ENCODE measurements around the gene PPM1D.

Gene PPM1D

DNA sequence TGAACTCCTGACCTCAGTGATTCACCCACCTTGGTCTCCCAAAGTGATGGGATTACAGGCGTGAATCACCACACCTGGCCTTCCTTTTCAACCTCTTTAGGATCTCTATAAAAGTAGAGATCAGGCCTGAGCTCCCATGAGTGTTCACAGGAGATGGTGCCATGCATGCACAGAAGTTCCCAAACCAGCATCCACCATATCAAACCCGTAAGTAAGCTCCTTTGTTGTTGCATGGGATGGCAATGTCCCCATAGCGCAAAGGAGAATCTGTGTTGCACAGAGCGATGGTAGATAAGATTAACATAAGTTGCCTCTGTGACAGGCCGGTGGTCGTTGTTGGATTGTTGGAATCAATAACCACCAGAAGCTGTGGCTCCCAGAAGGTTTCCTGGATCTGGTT lies 34.8 kb upstream of the PPM1D start:
- no peak overlapping the region for H3K4me3 ChIP-seq (ENCODE audit: low read depth, low read length)
- no peaks in the 10 kb centered on the region for H3K4me1 ChIP-seq (ENCODE audit: control insufficient read depth, insufficient read depth, low read length, unreplicated experiment)
- no peak overlapping the region for H3K27ac ChIP-seq (ENCODE audit: low read depth, low read length)
- H2AFZ ChIP-seq (ENCODE audit: low read length, unreplicated experiment), result no peak overlapping the region
- H3K36me3 ChIP-seq (ENCODE audit: insufficient read depth, low read length), result no peaks in the 10 kb centered on the region
- no peaks in the 10 kb centered on the region for H3K79me2 ChIP-seq (ENCODE audit: control insufficient read depth, insufficient read depth, low read length, unreplicated experiment)
- no peaks in the 10 kb centered on the region for H3K27me3 ChIP-seq (ENCODE audit: insufficient read depth, low read length)

DNA sequence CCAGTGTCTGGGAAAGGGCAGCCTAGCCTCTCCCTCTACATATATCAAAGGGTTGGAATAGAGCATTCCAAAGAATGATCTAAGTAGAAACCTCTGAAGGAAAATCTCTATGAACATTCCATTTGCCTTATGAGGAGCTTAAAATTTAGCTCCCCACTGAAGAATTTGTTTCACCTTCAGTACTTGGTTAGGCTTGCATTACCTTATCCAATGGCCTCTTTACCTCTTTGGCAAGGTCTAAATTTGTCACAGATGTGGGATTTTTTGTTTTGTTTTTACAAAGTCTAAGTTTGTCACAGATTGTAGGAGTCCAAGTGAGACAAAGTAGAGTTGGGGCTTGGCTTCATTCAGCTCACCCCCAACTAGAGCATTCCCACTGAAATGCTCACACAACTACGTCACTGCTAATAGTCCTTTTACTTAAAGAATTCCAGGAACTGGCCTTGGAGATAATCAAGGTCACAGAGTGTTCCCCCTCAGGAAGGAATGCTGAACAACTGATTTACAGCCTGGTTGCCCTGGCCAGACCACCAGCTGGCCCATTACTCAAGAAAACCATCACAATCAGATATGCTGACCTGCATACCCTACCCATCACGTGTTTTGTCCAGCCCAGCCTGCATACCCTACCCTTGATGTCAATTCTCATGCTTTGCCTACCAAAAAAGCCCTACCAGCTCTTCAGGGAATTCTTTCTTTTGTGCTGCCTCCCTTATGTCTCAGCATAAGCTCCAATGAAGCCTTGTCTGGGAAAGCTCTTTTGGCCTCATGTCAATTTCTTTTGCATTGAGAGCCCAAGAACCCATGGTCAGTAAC lies 26.5 kb upstream of the PPM1D start:
- Histone ChIP-seq H3K36me3 (ENCODE audit: insufficient read depth, low read length) (no peaks in the 10 kb centered on the region), H2AFZ (ENCODE audit: low read length, unreplicated experiment) (no peak overlapping the region), H3K27ac (ENCODE audit: low read depth, low read length) (no peak overlapping the region), H3K4me1 (ENCODE audit: control insufficient read depth, insufficient read depth, low read length, unreplicated experiment) (peaks cover 7% of the 10 kb centered on the region), H3K79me2 (ENCODE audit: control insufficient read depth, insufficient read depth, low read length, unreplicated experiment) (no peaks in the 10 kb centered on the region), H3K27me3 (ENCODE audit: insufficient read depth, low read length) (no peaks in the 10 kb centered on the region), H3K4me3 (ENCODE audit: low read depth, low read length) (no peak overlapping the region)

DNA sequence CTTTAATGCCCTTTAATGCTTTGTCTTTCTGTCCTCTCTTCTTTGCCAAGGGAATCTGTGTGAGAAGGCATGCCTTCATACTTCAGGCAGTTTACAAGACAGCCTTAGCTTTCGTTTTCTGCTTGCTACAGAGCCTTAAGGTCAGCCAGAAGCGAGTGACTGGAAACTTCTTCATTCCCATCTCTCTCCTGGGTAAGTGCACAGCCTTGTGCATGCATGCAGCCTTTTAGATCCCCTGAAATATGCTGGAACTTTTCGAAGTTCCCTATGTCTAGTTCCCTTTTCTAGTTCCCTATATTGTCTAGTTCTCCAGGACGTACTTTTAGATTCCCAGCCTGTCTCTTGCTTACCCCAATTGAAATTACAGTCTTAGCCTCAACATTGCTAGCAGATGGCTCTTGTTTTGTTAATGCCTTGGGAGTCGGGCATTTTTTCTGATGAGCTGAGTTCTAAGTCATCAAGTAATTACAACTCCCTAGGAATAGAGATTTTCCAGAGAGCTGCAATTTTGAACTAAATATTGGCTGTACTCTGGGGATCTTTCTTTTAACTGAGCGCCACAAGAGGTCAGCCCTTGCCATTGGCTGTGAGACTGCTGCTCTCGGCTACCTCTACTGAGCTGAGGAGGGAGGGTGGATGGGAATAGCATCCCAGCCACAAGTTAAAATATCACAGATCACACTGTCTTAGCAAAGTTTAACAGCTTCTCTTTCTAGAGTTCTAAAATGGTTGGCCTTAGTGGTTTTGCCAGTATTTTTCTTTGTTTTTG lies 22.7 kb upstream of the PPM1D start:
- Histone ChIP-seq H2AFZ (ENCODE audit: low read length, unreplicated experiment) (peak overlapping the region; percentile 95), H3K27me3 (ENCODE audit: insufficient read depth, low read length) (no peaks in the 10 kb centered on the region), H3K27ac (ENCODE audit: low read depth, low read length) (peak overlapping the region; percentile 49), H3K4me3 (ENCODE audit: low read depth, low read length) (peak overlapping the region; percentile 77), H3K36me3 (ENCODE audit: insufficient read depth, low read length) (no peaks in the 10 kb centered on the region), H3K4me1 (ENCODE audit: control insufficient read depth, insufficient read depth, low read length, unreplicated experiment) (peaks cover 4% of the 10 kb centered on the region), H3K79me2 (ENCODE audit: control insufficient read depth, insufficient read depth, low read length, unreplicated experiment) (no peaks in the 10 kb centered on the region)

DNA sequence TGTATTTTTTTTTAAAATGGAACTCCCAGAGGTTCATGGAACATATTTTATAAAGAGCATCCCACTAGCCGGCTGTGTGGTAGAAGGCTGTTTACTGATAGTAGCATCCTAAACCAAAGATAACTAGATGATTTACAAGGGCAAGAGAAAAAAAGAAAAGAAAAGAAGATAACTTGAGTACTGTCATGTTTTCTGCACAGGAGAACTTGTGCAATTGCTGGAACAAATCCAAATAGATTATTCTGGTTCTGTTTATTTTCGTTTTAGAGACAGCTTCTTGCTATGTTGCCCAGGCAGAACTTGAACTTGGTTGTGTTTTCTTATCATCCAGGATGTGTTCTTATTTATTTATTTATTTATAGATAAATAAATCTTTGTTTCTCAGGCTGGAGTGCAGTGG lies 20.9 kb upstream of the PPM1D start:
- no peak overlapping the region for H3K27ac ChIP-seq (ENCODE audit: low read depth, low read length)
- H3K4me1 ChIP-seq (ENCODE audit: control insufficient read depth, insufficient read depth, low read length, unreplicated experiment), result peaks cover 4% of the 10 kb centered on the region
- no peaks in the 10 kb centered on the region for H3K79me2 ChIP-seq (ENCODE audit: control insufficient read depth, insufficient read depth, low read length, unreplicated experiment)
- H3K36me3 ChIP-seq (ENCODE audit: insufficient read depth, low read length), result no peaks in the 10 kb centered on the region
- no peak overlapping the region for H2AFZ ChIP-seq (ENCODE audit: low read length, unreplicated experiment)
- H3K27me3 ChIP-seq (ENCODE audit: insufficient read depth, low read length), result no peaks in the 10 kb centered on the region
- H3K4me3 ChIP-seq (ENCODE audit: low read depth, low read length), result no peak overlapping the region

DNA sequence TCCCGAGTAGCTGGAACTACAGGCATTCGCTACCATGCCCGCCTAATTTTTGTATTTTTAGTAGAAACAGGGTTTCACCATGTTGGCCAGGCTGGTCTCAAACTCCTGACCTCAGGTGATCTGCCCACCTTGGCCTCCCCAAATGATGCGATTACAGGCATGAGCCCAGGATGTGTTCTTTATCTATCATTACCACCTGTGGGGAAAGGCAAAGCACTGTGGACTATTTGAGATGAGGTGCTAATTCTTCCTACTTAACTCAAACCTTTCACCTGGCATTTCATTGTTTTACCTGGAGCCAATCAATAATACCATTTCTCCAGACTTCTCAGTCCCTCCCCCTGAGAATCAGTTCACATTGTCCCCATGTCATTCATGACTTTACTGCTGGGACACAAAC lies 20.4 kb upstream of the PPM1D start:
- Histone ChIP-seq H3K27me3 (ENCODE audit: insufficient read depth, low read length) (no peaks in the 10 kb centered on the region), H3K4me3 (ENCODE audit: low read depth, low read length) (no peak overlapping the region), H3K4me1 (ENCODE audit: control insufficient read depth, insufficient read depth, low read length, unreplicated experiment) (peaks cover 4% of the 10 kb centered on the region)

DNA sequence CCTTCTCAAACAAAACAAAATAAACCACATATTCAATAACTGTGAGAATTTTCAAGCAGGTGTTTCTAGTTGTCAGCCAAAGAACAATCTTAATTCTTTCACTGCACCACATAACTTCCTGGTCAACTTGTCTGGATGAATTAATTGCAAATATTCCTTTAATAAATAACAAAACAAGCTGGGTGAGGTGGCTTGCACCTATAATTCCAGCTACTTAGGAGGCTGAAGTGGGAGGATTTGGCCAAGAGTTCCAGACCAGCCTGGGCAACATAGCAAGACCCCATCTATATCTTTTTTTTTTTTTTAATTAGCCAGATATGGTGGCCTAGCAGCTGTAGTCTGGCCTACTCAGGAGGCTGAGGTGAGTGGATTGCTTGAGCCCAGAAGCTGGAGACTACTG lies 17.0 kb upstream of the PPM1D start:
- Histone ChIP-seq H3K79me2 (ENCODE audit: control insufficient read depth, insufficient read depth, low read length, unreplicated experiment) (no peaks in the 10 kb centered on the region), H2AFZ (ENCODE audit: low read length, unreplicated experiment) (no peak overlapping the region), H3K4me1 (ENCODE audit: control insufficient read depth, insufficient read depth, low read length, unreplicated experiment) (peaks cover 4% of the 10 kb centered on the region), H3K4me3 (ENCODE audit: low read depth, low read length) (no peak overlapping the region), H3K27me3 (ENCODE audit: insufficient read depth, low read length) (no peaks in the 10 kb centered on the region), H3K36me3 (ENCODE audit: insufficient read depth, low read length) (no peaks in the 10 kb centered on the region), H3K27ac (ENCODE audit: low read depth, low read length) (no peak overlapping the region)

More for the DNA sequence above, 20.4 kb upstream of the PPM1D start:
- H3K79me2 ChIP-seq (ENCODE audit: control insufficient read depth, insufficient read depth, low read length, unreplicated experiment), result no peaks in the 10 kb centered on the region
- H3K36me3 ChIP-seq (ENCODE audit: insufficient read depth, low read length), result no peaks in the 10 kb centered on the region
- no peak overlapping the region for H2AFZ ChIP-seq (ENCODE audit: low read length, unreplicated experiment)
- H3K27ac ChIP-seq (ENCODE audit: low read depth, low read length), result no peak overlapping the region

DNA sequence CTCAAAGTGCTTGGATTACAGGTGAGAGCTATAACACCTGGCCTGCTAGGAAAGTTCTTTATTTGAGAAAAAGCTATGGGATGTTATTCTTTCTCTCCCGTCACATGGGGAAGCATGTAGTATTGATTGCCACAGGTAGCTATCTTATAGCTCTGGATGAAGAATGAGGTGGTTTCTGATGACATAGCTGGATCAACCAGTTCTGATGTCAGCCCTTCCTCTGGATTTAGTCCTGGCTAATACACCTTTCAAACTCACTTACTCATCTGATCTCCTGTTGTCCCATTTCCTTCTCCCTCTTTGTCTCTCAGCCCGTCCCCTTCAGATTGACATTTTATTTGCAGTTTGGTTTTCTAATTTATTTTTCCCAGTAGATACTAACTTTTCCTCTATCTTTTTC lies 14.1 kb upstream of the PPM1D start:
- Histone ChIP-seq H3K4me3 (ENCODE audit: low read depth, low read length) (no peak overlapping the region), H3K79me2 (ENCODE audit: control insufficient read depth, insufficient read depth, low read length, unreplicated experiment) (no peaks in the 10 kb centered on the region), H3K4me1 (ENCODE audit: control insufficient read depth, insufficient read depth, low read length, unreplicated experiment) (peaks cover 6% of the 10 kb centered on the region), H3K36me3 (ENCODE audit: insufficient read depth, low read length) (no peaks in the 10 kb centered on the region), H3K27ac (ENCODE audit: low read depth, low read length) (no peak overlapping the region), H3K27me3 (ENCODE audit: insufficient read depth, low read length) (no peaks in the 10 kb centered on the region), H2AFZ (ENCODE audit: low read length, unreplicated experiment) (no peak overlapping the region)

DNA sequence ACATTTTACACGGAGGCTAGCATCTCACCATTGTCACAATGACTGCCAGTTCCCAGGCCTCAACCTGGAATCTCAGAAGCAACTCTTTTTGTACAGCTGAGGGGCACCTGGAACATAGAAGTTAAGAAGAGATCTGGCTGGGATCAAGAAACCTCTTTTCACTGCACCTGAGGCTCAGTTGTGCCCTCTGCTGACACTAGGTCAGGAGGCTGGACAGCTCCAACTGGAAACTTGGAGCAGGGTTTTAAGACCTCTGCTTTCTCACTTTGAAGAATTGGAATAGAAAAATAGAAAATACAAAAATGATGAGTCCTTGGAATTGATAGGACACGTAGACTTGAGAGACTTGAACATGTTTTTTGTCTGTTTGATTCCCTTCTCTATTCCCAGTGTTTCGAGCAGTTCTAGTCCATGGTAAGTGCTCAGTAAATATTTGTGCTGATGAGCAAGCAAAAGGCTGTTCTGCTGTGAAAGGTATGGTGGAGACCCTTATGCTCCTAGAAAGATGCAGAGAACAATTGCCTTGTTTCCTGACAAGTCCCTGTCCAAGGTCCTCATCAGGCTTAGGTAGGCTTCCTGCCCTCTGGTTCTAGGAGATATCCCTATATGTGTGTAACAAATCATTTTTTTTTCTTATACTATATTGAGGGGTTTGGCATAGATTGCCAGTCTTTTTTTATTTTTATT lies 13.6 kb upstream of the PPM1D start:
- peaks cover 6% of the 10 kb centered on the region for H3K4me1 ChIP-seq (ENCODE audit: control insufficient read depth, insufficient read depth, low read length, unreplicated experiment)
- H3K36me3 ChIP-seq (ENCODE audit: insufficient read depth, low read length), result no peaks in the 10 kb centered on the region
- H3K4me3 ChIP-seq (ENCODE audit: low read depth, low read length), result no peak overlapping the region
- H3K27ac ChIP-seq (ENCODE audit: low read depth, low read length), result no peak overlapping the region
- H2AFZ ChIP-seq (ENCODE audit: low read length, unreplicated experiment), result no peak overlapping the region
- H3K27me3 ChIP-seq (ENCODE audit: insufficient read depth, low read length), result peaks cover 4% of the 10 kb centered on the region; the same call in 1 of the 2 replicates
- H3K79me2 ChIP-seq (ENCODE audit: control insufficient read depth, insufficient read depth, low read length, unreplicated experiment), result no peaks in the 10 kb centered on the region

DNA sequence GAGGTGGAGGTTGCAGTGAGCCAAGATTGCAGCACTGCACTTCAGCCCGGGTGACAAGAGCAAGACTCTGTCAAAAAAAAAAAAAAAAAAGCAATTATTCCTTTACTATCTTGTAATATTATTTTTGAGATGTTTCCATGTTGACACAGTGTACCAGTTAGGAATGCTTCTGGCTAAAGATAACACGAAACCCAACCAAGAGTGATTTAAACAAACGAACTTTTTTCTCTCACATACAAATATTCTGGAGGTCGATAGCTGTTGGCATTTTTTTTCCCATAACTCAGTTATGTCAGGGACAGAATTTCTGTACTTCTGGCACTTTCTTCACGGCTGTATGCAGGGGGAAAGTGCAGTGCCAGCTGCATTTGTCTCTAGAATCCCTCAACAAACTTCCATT lies 9.9 kb upstream of the PPM1D start:
- Histone ChIP-seq H3K36me3 (ENCODE audit: insufficient read depth, low read length) (no peaks in the 10 kb centered on the region), H3K4me3 (ENCODE audit: low read depth, low read length) (no peak overlapping the region), H3K27me3 (ENCODE audit: insufficient read depth, low read length) (peaks cover 5% of the 10 kb centered on the region; the same call in 1 of the 2 replicates), H3K27ac (ENCODE audit: low read depth, low read length) (no peak overlapping the region), H3K4me1 (ENCODE audit: control insufficient read depth, insufficient read depth, low read length, unreplicated experiment) (peaks cover 6% of the 10 kb centered on the region), H3K79me2 (ENCODE audit: control insufficient read depth, insufficient read depth, low read length, unreplicated experiment) (no peaks in the 10 kb centered on the region), H2AFZ (ENCODE audit: low read length, unreplicated experiment) (no peak overlapping the region)

DNA sequence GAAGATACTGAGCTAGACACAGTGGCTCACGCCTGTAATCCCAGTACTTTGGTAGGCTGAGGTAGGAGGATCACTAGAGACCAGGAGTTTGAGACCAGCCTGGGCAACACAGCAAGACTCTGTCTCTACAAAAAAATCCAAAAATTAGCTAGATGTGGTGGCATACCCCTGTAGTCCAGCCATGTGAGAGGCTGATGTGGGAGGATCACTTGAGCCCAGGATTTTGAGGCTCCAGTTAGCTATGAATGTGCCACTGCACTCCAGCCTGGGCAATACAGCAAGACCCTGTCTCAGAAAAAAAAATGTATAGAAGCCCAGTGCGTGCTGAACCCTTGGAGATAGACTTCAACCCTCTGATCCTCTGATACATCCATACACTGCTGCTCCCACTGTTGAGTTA lies 7.2 kb upstream of the PPM1D start:
- no peaks in the 10 kb centered on the region for H3K36me3 ChIP-seq (ENCODE audit: insufficient read depth, low read length)
- H3K27ac ChIP-seq (ENCODE audit: low read depth, low read length), result no peak overlapping the region
- H3K4me3 ChIP-seq (ENCODE audit: low read depth, low read length), result no peak overlapping the region
- peaks cover 5% of the 10 kb centered on the region; the same call in 1 of the 2 replicates for H3K27me3 ChIP-seq (ENCODE audit: insufficient read depth, low read length)
- no peaks in the 10 kb centered on the region for H3K79me2 ChIP-seq (ENCODE audit: control insufficient read depth, insufficient read depth, low read length, unreplicated experiment)
- H2AFZ ChIP-seq (ENCODE audit: low read length, unreplicated experiment), result no peak overlapping the region
- H3K4me1 ChIP-seq (ENCODE audit: control insufficient read depth, insufficient read depth, low read length, unreplicated experiment), result peaks cover 6% of the 10 kb centered on the region

All from ACC112 (cell line).